IPS DF 6.9 (cell line): Measurements from ENCODE around the gene FMNL3.

ENCODE experiments used
- DNase-seq: peaks from one replicate; pipeline ENCODE4 v3.0.0-alpha.2; 2013; ENCODE audit warnings: low read depth, low spot score
- H3K27ac ChIP-seq: one replicate; pipeline ENCODE4 v1.5.1; 2013; ENCODE audit warnings: low read length, control low read depth
- H3K27me3 ChIP-seq: 2 replicates; pipeline ENCODE4 v1.6.1; 2013; ENCODE audit warnings: mild to moderate bottlenecking, low read length; ENCODE audit not compliant: control insufficient read depth, insufficient read depth
- H3K36me3 ChIP-seq: 2 replicates; pipeline ENCODE4 v1.6.1; 2013; ENCODE audit warnings: low read length; ENCODE audit not compliant: control insufficient read depth, insufficient read depth
- H3K4me1 ChIP-seq: 2 replicates; pipeline ENCODE4 v1.6.1; 2013; ENCODE audit warnings: low read length; ENCODE audit not compliant: control insufficient read depth, insufficient read depth
- H3K4me3 ChIP-seq: 2 replicates; pipeline ENCODE4 v1.5.1; 2013; ENCODE audit warnings: mild to moderate bottlenecking, low read length
- H3K9me3 ChIP-seq: 2 replicates; pipeline ENCODE4 v1.6.1; 2013; ENCODE audit warnings: low read length, inconsistent platforms; ENCODE audit not compliant: control insufficient read depth, insufficient read depth
- WGBS: extraction: QIAGEN DNeasy Blood & Tissue Kit; methylation state at CpG from one replicate; pipeline ENCODE4 v1.1.7; 2013; ENCODE audit warnings: mixed read lengths, missing lambda C conversion rate; ENCODE audit not compliant: insufficient read length, insufficient coverage; 5-methylcytosine and 5-hydroxymethylcytosine counted together

The FMNL3 gene

DNA sequence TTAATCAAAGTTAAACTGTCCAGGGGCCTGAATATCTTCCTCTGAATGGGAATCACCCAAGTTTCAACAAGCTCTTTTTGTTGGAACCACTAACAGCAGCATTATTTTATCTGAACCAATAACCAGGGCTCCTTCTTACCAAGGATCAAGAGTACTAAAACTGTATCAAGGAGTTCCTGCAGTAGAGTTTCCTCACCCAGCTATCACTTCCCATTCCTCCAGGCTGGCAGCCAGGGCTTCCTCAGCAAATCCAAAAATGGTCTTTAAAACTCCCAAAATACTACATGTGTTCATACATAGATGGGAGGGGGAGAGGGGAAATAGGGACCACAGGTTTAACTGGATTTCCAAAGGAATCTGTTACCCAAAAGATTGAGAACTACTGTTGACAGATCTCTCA, 10.5 kb downstream of the FMNL3 start:
- H3K27me3 ChIP-seq, result no peaks in the 10 kb centered on the region
- DNase-seq, result no peak
- H3K27ac ChIP-seq, result no peak overlapping the region
- no peaks in the 10 kb centered on the region for H3K36me3 ChIP-seq
- H3K9me3 ChIP-seq, result no peaks in the 10 kb centered on the region
- H3K4me1 ChIP-seq, result peaks cover 7% of the 10 kb centered on the region; the same call in 1 of the 2 replicates
- no peak overlapping the region for H3K4me3 ChIP-seq

DNA sequence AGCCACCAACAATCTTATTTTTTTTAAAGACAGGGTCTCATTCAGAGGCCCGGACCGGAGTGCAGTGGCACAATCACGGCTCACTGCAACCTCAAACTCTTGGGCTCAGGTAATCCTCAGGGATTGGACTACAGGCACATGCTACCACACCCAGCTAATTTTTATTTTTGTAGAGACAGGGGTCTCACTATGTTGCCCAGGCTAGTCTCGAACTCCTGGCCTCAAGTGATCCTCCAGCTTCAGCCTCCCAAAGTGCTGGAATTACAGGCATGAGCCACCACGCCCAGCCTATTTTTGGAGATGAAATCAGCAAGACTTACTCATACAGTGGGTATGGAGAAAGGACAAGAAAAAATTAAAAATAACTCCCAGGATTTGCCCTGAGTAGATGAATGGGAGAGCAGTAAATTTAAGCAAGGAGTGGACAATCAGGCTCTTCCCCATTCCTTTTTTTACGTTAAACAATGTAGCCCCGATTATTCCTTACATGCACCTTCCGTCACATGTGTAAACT, 13.2 kb downstream of the FMNL3 start:
- H3K27ac ChIP-seq, result no peak overlapping the region

DNA sequence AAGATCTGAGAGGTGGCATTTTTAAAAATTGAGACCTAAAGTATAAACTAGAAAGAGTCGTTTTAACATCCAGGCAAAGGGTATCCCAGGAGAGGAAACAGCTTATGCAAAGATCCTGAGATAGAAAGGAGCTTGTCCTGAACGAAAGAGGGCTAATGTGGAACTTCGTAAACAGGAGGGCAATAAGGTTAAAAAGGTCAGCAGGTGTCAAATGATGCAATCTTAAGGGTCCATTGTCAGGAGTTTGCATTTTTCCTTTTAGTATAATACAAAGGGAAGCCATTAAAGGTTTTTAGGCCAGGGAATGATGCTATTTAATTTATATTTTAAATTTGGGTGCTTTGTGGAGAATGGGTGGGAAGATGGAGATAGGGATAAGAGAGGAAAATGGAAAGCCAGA, 14.4 kb downstream of the FMNL3 start:
- Histone ChIP-seq H3K4me1 (peaks cover 3% of the 10 kb centered on the region; the same call in 1 of the 2 replicates), H3K27ac (no peak overlapping the region), H3K4me3 (no peak overlapping the region), H3K9me3 (no peaks in the 10 kb centered on the region), H3K27me3 (no peaks in the 10 kb centered on the region), H3K36me3 (no peaks in the 10 kb centered on the region)
- no CpG with 5 or more reads among the region's 3 CpGs for WGBS
- no peak for DNase-seq

More for the DNA sequence above, 13.2 kb downstream of the FMNL3 start:
- H3K4me1 ChIP-seq, result peaks cover 4% of the 10 kb centered on the region; the same call in 1 of the 2 replicates
- H3K9me3 ChIP-seq, result no peaks in the 10 kb centered on the region
- no peaks in the 10 kb centered on the region for H3K36me3 ChIP-seq
- H3K4me3 ChIP-seq, result no peak overlapping the region
- no CpG with 5 or more reads among the region's 8 CpGs for WGBS
- no peak for DNase-seq
- no peaks in the 10 kb centered on the region for H3K27me3 ChIP-seq

DNA sequence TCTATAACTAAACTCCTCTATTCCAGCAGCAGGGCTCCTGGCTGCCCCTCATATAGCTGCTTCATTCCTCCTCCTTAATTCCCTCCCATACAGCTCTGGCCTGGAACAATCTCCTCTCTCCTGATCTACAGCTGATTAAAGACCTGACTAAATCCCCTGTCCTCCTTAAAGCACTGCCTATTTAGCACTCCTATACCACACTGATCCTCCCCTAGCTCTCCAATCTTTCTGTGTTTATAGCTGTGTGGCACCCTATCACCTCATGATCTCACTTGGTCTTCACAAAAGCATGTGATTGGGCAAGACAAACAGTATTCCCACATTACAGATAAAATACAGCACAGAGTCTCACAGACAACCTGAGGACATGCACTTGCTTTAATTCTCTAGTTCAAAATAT, 17.4 kb downstream of the FMNL3 start:
- Histone ChIP-seq H3K27ac (no peak overlapping the region), H3K4me3 (no peak overlapping the region), H3K4me1 (no peaks in the 10 kb centered on the region)

DNA sequence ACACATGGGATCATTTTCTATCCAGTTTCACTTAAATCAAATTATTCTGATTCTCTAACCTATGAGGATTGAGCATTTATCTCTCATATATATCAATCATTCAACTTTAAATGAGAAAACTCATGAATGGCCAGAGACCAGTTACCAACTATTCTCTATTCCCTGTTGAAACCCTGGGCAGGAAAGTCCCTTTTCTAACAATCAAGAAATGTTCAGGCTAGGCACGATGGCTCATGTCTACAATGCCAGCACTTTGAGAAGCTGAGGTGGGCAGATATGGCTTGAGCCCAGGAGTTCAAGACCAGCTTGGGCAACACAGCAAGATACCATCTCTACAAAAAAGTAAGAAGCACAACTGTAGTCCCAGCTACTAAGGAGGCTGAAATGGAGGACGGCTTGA, 18.0 kb downstream of the FMNL3 start:
- Histone ChIP-seq H3K36me3 (no peaks in the 10 kb centered on the region), H3K4me3 (no peak overlapping the region), H3K27ac (no peak overlapping the region), H3K27me3 (no peaks in the 10 kb centered on the region), H3K4me1 (no peaks in the 10 kb centered on the region), H3K9me3 (no peaks in the 10 kb centered on the region)
- no CpG with 5 or more reads among the region's 2 CpGs for WGBS
- DNase-seq, result no peak

More for the DNA sequence above, 17.4 kb downstream of the FMNL3 start:
- Histone ChIP-seq H3K36me3 (no peaks in the 10 kb centered on the region), H3K9me3 (no peaks in the 10 kb centered on the region), H3K27me3 (no peaks in the 10 kb centered on the region)
- DNase-seq, result no peak

DNA sequence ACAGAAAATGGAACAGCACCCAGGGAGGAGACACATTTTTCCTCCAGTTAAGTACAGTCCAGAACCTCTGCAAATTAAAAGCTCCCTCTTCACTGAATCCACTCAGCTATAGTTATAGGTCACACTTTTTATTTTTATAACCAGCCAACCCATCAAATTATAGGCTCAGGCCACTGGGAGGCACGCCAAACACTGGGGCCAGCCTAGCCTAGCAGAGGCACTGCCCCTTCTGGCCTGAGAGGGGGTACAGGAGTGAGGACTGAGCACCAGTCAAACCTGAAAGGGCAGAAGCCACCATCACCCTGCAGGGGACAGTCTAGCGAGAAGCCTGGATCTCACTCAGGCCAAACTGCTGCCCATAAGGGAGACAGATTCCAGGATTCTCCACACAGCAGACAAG, 19.3 kb downstream of the FMNL3 start:
- Histone ChIP-seq H3K36me3 (no peaks in the 10 kb centered on the region), H3K4me3 (no peak overlapping the region), H3K9me3 (no peaks in the 10 kb centered on the region), H3K27ac (no peak overlapping the region), H3K4me1 (0 out of 2 replicates have a peak, but pooled peaks cover 1% of the 10 kb centered on the region), H3K27me3 (no peaks in the 10 kb centered on the region)
- no CpG with 5 or more reads among the region's 2 CpGs for WGBS
- no peak for DNase-seq

DNA sequence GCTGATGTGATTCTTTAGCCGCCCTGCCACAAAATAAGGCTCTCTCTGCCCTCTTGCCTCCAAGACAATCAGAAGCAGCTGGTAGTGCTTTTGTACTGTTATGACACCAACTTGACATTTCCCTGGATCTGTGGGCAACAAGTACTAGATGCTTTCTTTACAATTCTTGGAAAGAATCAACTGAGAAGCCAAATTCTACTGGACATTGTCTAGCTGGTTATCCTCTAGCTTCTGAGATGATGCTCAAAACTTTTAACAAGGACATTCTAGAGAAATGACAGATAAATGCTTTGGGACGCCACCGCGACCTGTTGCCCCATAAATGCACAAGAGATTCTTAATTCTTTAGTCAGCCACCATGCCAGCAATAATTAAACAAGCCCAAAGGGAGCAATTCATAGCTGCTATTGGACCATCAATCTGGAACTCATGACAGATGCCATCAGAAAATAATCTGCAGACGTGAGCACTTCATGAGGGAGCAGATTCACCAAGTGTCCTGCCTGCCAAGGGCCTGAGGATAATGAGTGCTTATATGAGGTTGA, 22.8 kb downstream of the FMNL3 start:
- no CpG with 5 or more reads among the region's 5 CpGs for WGBS
- Histone ChIP-seq H3K27me3 (no peaks in the 10 kb centered on the region), H3K36me3 (no peaks in the 10 kb centered on the region), H3K4me3 (no peak overlapping the region), H3K27ac (no peak overlapping the region), H3K9me3 (no peaks in the 10 kb centered on the region), H3K4me1 (0 out of 2 replicates have a peak, but pooled peaks cover 1% of the 10 kb centered on the region)
- DNase-seq, result no peak

DNA sequence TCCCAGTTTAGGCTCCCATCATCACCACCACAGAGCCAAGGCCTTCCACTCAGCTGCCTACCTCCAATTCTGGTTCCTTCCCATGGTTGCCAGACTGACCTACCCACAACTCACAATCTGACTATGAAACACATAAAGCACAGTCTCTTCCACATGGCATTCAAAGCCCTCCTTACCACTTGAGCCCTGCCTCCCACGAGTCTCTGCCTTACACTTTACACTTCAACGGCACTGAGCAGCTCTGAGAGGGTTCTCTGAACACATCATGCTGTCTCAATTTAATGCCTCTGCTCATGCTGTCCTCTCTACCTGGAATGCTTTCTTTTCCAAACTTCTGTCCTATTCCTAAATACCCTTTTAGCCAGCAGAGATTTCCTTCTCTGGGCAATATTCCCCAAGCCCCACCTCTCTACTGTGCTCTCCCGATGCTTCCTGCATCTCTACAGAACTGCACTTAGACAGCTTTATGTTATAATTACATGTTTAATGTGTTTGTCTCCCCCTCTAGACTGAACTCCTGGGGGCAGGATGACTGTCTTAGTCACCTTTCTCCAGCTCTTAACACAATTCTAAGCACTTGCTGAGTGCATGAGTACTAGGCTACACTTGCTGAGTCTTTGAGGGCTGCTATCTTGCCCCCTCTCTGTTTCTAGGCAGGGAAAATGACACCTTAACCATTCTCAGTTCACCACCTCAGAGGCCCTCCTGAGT, 23.5 kb downstream of the FMNL3 start:
- no peak overlapping the region for H3K4me3 ChIP-seq
- no peaks in the 10 kb centered on the region for H3K9me3 ChIP-seq
- H3K36me3 ChIP-seq, result no peaks in the 10 kb centered on the region
- WGBS, result no CpG with 5 or more reads among the region's 3 CpGs
- DNase-seq, result no peak
- no peak overlapping the region for H3K27ac ChIP-seq
- 0 out of 2 replicates have a peak, but pooled peaks cover 1% of the 10 kb centered on the region for H3K4me1 ChIP-seq
- H3K27me3 ChIP-seq, result no peaks in the 10 kb centered on the region

DNA sequence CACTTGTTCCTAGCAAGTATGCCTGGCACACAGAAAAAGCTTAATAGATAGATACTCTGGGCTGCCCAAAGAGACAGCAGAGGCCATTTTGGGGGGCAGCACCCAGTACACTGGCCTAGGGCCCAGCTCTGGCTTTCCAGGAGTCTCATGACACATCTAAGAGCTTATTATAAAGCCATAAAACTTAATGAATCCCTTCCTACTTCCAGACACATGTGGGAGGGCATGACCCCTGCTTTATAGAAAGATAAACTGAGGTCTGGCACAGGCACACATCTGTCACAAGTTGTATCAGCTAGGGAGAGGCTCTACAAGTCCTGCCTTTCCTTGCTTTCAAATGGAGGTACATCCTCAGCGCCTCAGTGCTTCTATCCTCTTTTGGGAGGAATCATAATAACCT, 27.1 kb downstream of the FMNL3 start:
- H3K4me3 ChIP-seq, result no peak overlapping the region
- H3K9me3 ChIP-seq, result no peaks in the 10 kb centered on the region
- WGBS, result no CpG with 5 or more reads among the region's 1 CpG
- no peaks in the 10 kb centered on the region for H3K27me3 ChIP-seq
- no peak overlapping the region for H3K27ac ChIP-seq
- 0 out of 2 replicates have a peak, but pooled peaks cover 1% of the 10 kb centered on the region for H3K4me1 ChIP-seq
- no peaks in the 10 kb centered on the region for H3K36me3 ChIP-seq
- no peak for DNase-seq

DNA sequence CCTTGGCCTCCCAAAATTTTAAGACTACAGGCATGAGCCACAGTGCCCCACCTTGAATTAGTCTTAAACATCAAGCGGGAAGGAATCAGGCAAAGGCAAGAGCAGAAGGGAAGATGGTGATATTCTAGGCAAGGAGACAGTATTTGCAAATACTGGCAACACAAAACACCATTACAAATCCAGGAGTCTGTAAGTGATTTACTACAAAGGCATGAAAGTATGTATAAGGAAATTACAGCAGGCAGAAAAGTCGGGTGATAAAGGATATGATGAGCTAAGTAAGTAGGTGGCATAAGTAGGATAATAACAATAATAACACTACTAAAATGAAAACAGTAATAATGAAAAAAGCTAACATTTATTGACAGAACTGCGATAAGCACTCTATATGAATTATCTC, 28.5 kb downstream of the FMNL3 start:
- H3K9me3 ChIP-seq, result no peaks in the 10 kb centered on the region
- DNase-seq, result no peak
- H3K36me3 ChIP-seq, result no peaks in the 10 kb centered on the region
- no CpG with 5 or more reads among the region's 3 CpGs for WGBS
- H3K27ac ChIP-seq, result no peak overlapping the region
- H3K4me3 ChIP-seq, result no peak overlapping the region
- no peaks in the 10 kb centered on the region for H3K27me3 ChIP-seq
- peaks cover 2% of the 10 kb centered on the region for H3K4me1 ChIP-seq

DNA sequence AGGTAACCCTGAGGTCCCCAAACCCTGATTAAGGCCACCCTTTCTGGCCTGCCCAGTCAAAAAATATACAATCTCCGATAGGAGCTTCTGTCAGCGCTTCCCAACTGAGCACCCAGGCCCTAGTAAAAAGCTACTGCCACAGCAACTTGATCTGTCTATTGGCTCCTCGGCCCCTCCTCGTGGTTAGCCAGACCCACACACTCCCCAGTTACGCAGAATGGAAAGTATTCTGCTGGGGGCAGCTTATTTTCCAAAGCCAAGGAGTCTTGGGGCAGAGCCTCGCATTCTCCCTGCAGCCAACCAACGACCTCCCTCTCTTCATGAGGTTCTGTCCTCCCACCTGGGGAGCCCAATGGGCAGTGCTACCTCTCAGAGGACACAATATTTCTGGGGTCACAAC, 32.1 kb downstream of the FMNL3 start:
- H3K27me3 ChIP-seq, result no peaks in the 10 kb centered on the region
- H3K4me3 ChIP-seq, result no peak overlapping the region
- H3K27ac ChIP-seq, result no peak overlapping the region
- H3K36me3 ChIP-seq, result no peaks in the 10 kb centered on the region
- peaks cover 9% of the 10 kb centered on the region for H3K4me1 ChIP-seq
- WGBS, result no CpG with 5 or more reads among the region's 7 CpGs
- no peak for DNase-seq
- no peaks in the 10 kb centered on the region for H3K9me3 ChIP-seq
